PC-3 (cell line): ENCODE measurements around the gene PAQR9.
"Not testable (repeated sequence)": the region's sequence is repeated elsewhere in the genome, so short reads cannot be mapped to it uniquely, and the experiment has no call there.

ENCODE experiments used
- CTCF ChIP-seq: fragments of 300-600 bp; sonication (generic); conservative IDR thresholded peaks from 2 replicates; pipeline ENCODE4 v1.5.1; 2017; ENCODE audit warnings: antibody characterized with exemption, low read depth, mild to moderate bottlenecking, low read length
- EZH2 ChIP-seq: fragments of 300-600 bp; sonication (generic); IDR thresholded peaks from one replicate; pipeline ENCODE4 v1.6.1; 2017; ENCODE audit warnings: antibody characterized with exemption, mild to moderate bottlenecking, low read length; ENCODE audit not compliant: unreplicated experiment
- EZH2phosphoT487 ChIP-seq: fragments of 300-600 bp; sonication (generic); IDR thresholded peaks from 2 replicates; pipeline ENCODE4 v1.6.1; 2018; ENCODE audit warnings: mild to moderate bottlenecking, antibody characterized with exemption, low read length, borderline replicate concordance

- not testable (repeated sequence) for TF ChIP-seq EZH2, CTCF, EZH2phosphoT487
These were observed 24.7 kb upstream of the PAQR9 start for GRCh38 chr3:142988221-142988620.
